ENCODE results near the gene NOTCH4. TPM values are rescaled to one million over a fixed set of nuclear protein-coding genes. Genes with fewer than 3 reads are reported as not detected.
A peak's percentile ranks its signal among the peaks of the same experiment; 100 is the strongest.

NOTCH4 gene
- total and polyA plus RNA-seq, 9 of the 15 experiments (the other 6 are each of a cell fraction or from before 2014, with no cell fraction given), result 0.24 to 4.3 (median 1.7) TPM

DNA sequence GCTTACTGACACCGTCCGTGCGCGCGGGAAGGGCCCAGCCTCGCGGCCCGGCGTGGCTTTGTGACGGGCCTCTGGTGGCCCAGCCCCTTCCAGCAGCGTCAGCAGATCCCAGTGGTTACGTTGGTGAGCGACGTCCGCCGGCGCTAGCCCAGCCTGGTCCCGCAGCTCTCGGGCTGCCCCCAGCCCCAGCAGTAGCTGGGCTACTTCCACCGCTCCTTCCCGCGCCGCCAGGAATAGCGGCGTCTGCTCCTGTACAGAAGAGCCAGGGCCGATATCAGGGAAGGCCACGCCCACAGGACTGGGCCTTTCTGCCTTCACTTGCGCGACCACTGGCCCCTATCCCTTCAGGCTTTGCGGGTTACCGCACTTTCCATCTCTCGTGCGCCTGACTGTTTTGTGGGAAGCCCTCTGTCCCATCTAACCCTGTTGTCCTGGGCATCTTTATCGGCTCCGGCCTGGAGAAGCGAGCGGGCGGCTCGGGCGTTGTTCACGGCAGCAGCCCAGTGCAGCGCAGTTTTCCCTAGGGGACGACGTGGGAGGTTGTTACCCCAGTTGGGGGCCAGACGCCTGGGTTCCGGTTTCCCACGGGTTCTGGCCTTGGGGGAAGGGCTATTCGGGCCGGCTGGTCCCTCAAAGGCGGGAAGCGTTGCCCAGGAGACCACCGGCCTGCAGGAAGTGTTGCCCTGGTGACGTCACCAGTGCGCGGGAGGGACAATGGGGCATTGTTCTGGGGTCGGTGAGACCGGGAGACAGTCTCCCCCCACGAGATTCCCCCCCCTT, 27.8 kb downstream of the NOTCH4 start (continued):
- TF ChIP-seq, protein P1, sequence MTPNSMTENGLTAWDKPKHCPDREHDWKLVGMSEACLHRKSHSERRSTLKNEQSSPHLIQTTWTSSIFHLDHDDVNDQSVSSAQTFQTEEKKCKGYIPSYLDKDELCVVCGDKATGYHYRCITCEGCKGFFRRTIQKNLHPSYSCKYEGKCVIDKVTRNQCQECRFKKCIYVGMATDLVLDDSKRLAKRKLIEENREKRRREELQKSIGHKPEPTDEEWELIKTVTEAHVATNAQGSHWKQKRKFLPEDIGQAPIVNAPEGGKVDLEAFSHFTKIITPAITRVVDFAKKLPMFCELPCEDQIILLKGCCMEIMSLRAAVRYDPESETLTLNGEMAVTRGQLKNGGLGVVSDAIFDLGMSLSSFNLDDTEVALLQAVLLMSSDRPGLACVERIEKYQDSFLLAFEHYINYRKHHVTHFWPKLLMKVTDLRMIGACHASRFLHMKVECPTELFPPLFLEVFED (CRISPR knock-in tag; conservative IDR thresholded peaks at IDR 0.05), result peak; percentile 78; the same call in 1 of the 2 replicates
- TF ChIP-seq HNRNPLL (IDR thresholded peaks at IDR 0.05; ENCODE audit: low read depth, low read length, poor library complexity, severe bottlenecking), result peak; percentile 73
- peak; percentile 86 for TF ChIP-seq POLR2H (tag; IDR thresholded peaks at IDR 0.05; ENCODE audit: low read depth)
- peak; percentile 2 to 58; a peak in 1 of 4 replicates for TF ChIP-seq TEAD1 (CRISPR knock-in tag; IDR thresholded peaks at IDR 0.05)
- TF ChIP-seq E2F3 (CRISPR knock-in tag; IDR thresholded peaks at IDR 0.05), result peak; percentile 90
- no peak for TF ChIP-seq BACH1 (tag; IDR thresholded peaks at IDR 0.05)
- TF ChIP-seq NR2F6 (CRISPR knock-in tag; IDR thresholded peaks at IDR 0.05), result peak; percentile 38; the same call in 1 of the 2 replicates
- TF ChIP-seq CXXC5 (CRISPR knock-in tag; IDR thresholded peaks at IDR 0.05), result peak; percentile 98
- peak; percentile 75 for TF ChIP-seq KDM5B (IDR thresholded peaks at IDR 0.05; ENCODE audit: insufficient replicate concordance, low read depth, low read length)
- TF ChIP-seq FOXP1 (CRISPR knock-in tag; IDR thresholded peaks at IDR 0.05), result peak; percentile 74
- TF ChIP-seq MIER1 (IDR thresholded peaks at IDR 0.05; ENCODE audit: low read depth), result peak; percentile 47; the same call in 1 of the 2 replicates
- peak; percentile 93 for TF ChIP-seq BRD4 (IDR thresholded peaks at IDR 0.05)
- no peak; the same call in 1 of the 2 replicates for TF ChIP-seq NR2C1 (IDR thresholded peaks at IDR 0.05)
- peak; percentile 29; the same call in 1 of the 2 replicates for TF ChIP-seq NR2C1 (tag; IDR thresholded peaks at IDR 0.05)
- TF ChIP-seq NCOR1 (IDR thresholded peaks at IDR 0.05), result peak; percentile 3; the same call in 1 of the 2 replicates
- peak; percentile 56; the same call in 1 of the 2 replicates for TF ChIP-seq MYNN (IDR thresholded peaks at IDR 0.05)
- no peak for TF ChIP-seq MYNN (CRISPR knock-in tag; IDR thresholded peaks at IDR 0.05)
- TF ChIP-seq, protein P2, sequence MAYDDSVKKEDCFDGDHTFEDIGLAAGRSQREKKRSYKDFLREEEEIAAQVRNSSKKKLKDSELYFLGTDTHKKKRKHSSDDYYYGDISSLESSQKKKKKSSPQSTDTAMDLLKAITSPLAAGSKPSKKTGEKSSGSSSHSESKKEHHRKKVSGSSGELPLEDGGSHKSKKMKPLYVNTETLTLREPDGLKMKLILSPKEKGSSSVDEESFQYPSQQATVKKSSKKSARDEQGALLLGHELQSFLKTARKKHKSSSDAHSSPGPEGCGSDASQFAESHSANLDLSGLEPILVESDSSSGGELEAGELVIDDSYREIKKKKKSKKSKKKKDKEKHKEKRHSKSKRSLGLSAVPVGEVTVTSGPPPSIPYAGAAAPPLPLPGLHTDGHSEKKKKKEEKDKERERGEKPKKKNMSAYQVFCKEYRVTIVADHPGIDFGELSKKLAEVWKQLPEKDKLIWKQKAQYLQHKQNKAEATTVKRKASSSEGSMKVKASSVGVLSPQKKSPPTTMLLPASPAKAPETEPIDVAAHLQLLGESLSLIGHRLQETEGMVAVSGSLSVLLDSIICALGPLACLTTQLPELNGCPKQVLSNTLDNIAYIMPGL (CRISPR knock-in tag; IDR thresholded peaks at IDR 0.05), result peak; percentile 48; the same call in 1 of the 2 replicates
- TF ChIP-seq C11orf30 (IDR thresholded peaks at IDR 0.05; ENCODE audit: low read depth), result peak; percentile 99
- TF ChIP-seq, protein P3, sequence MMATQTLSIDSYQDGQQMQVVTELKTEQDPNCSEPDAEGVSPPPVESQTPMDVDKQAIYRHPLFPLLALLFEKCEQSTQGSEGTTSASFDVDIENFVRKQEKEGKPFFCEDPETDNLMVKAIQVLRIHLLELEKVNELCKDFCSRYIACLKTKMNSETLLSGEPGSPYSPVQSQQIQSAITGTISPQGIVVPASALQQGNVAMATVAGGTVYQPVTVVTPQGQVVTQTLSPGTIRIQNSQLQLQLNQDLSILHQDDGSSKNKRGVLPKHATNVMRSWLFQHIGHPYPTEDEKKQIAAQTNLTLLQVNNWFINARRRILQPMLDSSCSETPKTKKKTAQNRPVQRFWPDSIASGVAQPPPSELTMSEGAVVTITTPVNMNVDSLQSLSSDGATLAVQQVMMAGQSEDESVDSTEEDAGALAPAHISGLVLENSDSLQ (IDR thresholded peaks at IDR 0.05), result peak; percentile 94
- 0 out of 2 replicates have a peak, but pooled peaks have one; percentile 41 for TF ChIP-seq THRAP3 (IDR thresholded peaks at IDR 0.05; ENCODE audit: borderline replicate concordance)
- peak; percentile 96 for TF ChIP-seq NFRKB (IDR thresholded peaks at IDR 0.05; ENCODE audit: low read depth)
- peak; percentile 98 for TF ChIP-seq MYC (IDR thresholded peaks at IDR 0.05; ENCODE audit: low read depth, low read length)
- TF ChIP-seq MYC (CRISPR knock-in tag; IDR thresholded peaks at IDR 0.05; ENCODE audit: borderline replicate concordance, low read depth), result peak; percentile 72; the same call in 1 of the 2 replicates
- no peak for TF ChIP-seq TFAM (CRISPR knock-in tag; conservative IDR thresholded peaks at IDR 0.05)
- peak; percentile 6; the same call in 1 of the 2 replicates for TF ChIP-seq KLF16 (IDR thresholded peaks at IDR 0.05)
- 0 out of 2 replicates have a peak, but pooled peaks have one; percentile 45 for TF ChIP-seq CAMTA2 (CRISPR knock-in tag; conservative IDR thresholded peaks at IDR 0.05)

Data from K562 (cell line).